Myocyte (in vitro differentiated cells): ENCODE data around the gene PRMT3. TPM values are rescaled to one million over a fixed set of nuclear protein-coding genes. Genes with fewer than 3 reads are reported as not detected.
"Not testable (repeated sequence)": the region's sequence is repeated elsewhere in the genome, so short reads cannot be mapped to it uniquely, and the experiment has no call there.

Experiments used
- DNase-seq: peaks from one replicate; pipeline ENCODE4 v3.0.0-alpha.2; 2012; ENCODE audit warnings: low read depth
- total RNA-seq: library from RNA; depleted of rRNA; stranded (reverse); fragments of >200 nt; gene quantifications from 2 replicates; pipeline ENCODE4 v1.2.3, GENCODE V29; 2014

The PRMT3 gene
- total RNA-seq, 1 donor from 2014 or later = 18.6 TPM

- DNase-seq = no peak
Measured at GRCh38 chr11:20373568-20374209, 13.8 kb upstream of the PRMT3 start.

- DNase-seq = no peak
Measured at GRCh38 chr11:20374741-20375300, 12.7 kb upstream of the PRMT3 start.

- DNase-seq = no peak
Measured at GRCh38 chr11:20376162-20376730, 11.3 kb upstream of the PRMT3 start.

- not testable (repeated sequence) for DNase-seq
Measured at GRCh38 chr11:20385996-20386395, 1.5 kb upstream of the PRMT3 start.

GRCh38 chr11:20388096-20389055 is 860 bp downstream of the PRMT3 start:
- no peak for DNase-seq

- DNase-seq = peak; percentile 34
Measured at GRCh38 chr11:20397281-20397680, 9.8 kb downstream of the PRMT3 start.

GRCh38 chr11:20399498-20399897 is 12.0 kb downstream of the PRMT3 start:
- no peak for DNase-seq

GRCh38 chr11:20403059-20403458 is 15.5 kb downstream of the PRMT3 start:
- no peak for DNase-seq

- DNase-seq = no peak
Measured at GRCh38 chr11:20406484-20406883, 19.0 kb downstream of the PRMT3 start.

GRCh38 chr11:20407344-20407743 is 19.8 kb downstream of the PRMT3 start:
- no peak for DNase-seq

GRCh38 chr11:20415432-20415831 is 27.9 kb downstream of the PRMT3 start:
- no peak for DNase-seq

- DNase-seq = no peak
Measured at GRCh38 chr11:20417771-20418170, 30.3 kb downstream of the PRMT3 start.

GRCh38 chr11:20421946-20422345 is 34.4 kb downstream of the PRMT3 start:
- no peak for DNase-seq

- no peak for DNase-seq
Measured at GRCh38 chr11:20429216-20429615, 41.7 kb downstream of the PRMT3 start.

GRCh38 chr11:20438637-20439036 is 51.1 kb downstream of the PRMT3 start:
- DNase-seq = no peak

- DNase-seq = peak; percentile 28
Measured at GRCh38 chr11:20443596-20443995, 56.1 kb downstream of the PRMT3 start.

GRCh38 chr11:20444535-20444934 is 57.0 kb downstream of the PRMT3 start:
- DNase-seq = no peak

- DNase-seq = peak; percentile 6
Measured at GRCh38 chr11:20448834-20449233, 61.3 kb downstream of the PRMT3 start.

- DNase-seq = no peak
Measured at GRCh38 chr11:20450829-20451228, 63.3 kb downstream of the PRMT3 start.

- DNase-seq = no peak
Measured at GRCh38 chr11:20451568-20451967, 64.1 kb downstream of the PRMT3 start.

GRCh38 chr11:20452585-20452984 is 65.1 kb downstream of the PRMT3 start:
- no peak for DNase-seq
